Ishikawa (cell line): Measurements from ENCODE around the gene OVCH2.
A peak's percentile ranks its signal among the peaks of the same experiment; 100 is the strongest.

Source experiments
- CEBPB ChIP-seq: IDR thresholded peaks from 2 replicates; pipeline ENCODE4 v1.6.1; 2012
- CREB1 ChIP-seq: IDR thresholded peaks from 2 replicates; pipeline ENCODE4 v1.6.1; 2012; ENCODE audit warnings: low read depth
- EP300 ChIP-seq: IDR thresholded peaks from 2 replicates; pipeline ENCODE4 v1.6.1; 2012; ENCODE audit warnings: borderline replicate concordance
- MAX ChIP-seq: IDR thresholded peaks from 2 replicates; pipeline ENCODE4 v1.6.1; 2012
- NFIC ChIP-seq: IDR thresholded peaks from 2 replicates; pipeline ENCODE4 v1.6.1; 2012
- RAD21 ChIP-seq: IDR thresholded peaks from 2 replicates; pipeline ENCODE4 v1.6.1; 2012; ENCODE audit warnings: low read depth
- TAF1 ChIP-seq: IDR thresholded peaks from 2 replicates; pipeline ENCODE4 v1.6.1; 2012; ENCODE audit warnings: low read depth, mild to moderate bottlenecking
- TCF12 ChIP-seq: IDR thresholded peaks from 2 replicates; pipeline ENCODE4 v1.6.1; 2012; ENCODE audit warnings: low read depth
- YY1 ChIP-seq: IDR thresholded peaks from 2 replicates; pipeline ENCODE4 v1.6.1; 2012; ENCODE audit warnings: low read depth
- ZBTB7A ChIP-seq: IDR thresholded peaks from 2 replicates; pipeline ENCODE4 v1.6.1; 2012; ENCODE audit warnings: low read depth

- TF ChIP-seq EP300 (no peak), RAD21 (no peak), TAF1 (no peak), YY1 (no peak), CREB1 (no peak), CEBPB (no peak), TCF12 (no peak), ZBTB7A (no peak), NFIC (no peak), MAX (0 out of 2 replicates have a peak, but pooled peaks have one; percentile 23)
These were observed 63.5 kb downstream of the OVCH2 start for GRCh38 chr11:7642747-7643146.
